HG03097 (cell line): ENCODE measurements around the gene MAP4K1.
"Not testable (repeated sequence)": the region's sequence is repeated elsewhere in the genome, so short reads cannot be mapped to it uniquely, and the experiment has no call there.

Experiments used
- ATAC-seq: cut with Tn5 transposase; IDR thresholded peaks from one replicate; pipeline ENCODE4 v1.9.1; 2021; ENCODE audit not compliant: unreplicated experiment, low FRiP score

The MAP4K1 gene

DNA sequence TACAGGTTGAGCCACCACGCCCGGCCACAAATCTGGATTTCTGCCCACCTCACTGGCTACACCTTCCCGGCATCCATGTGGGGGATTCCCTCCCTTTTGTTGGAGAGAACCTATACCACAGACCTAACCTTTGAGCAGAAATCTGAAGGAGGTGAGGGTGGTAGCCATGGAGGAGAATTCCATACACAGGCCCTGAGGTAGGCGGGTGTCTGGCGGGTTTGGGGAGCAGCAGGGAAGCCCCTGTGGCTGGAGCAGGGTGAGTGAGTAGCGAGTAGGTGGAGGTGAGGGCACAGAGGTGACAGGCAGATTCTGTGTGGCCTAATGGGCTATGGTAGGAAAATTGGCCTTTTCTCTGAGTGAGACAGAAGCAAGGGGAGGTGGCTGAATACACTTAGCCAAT, 11.8 kb upstream of the MAP4K1 start:
- ATAC-seq = no peak

DNA sequence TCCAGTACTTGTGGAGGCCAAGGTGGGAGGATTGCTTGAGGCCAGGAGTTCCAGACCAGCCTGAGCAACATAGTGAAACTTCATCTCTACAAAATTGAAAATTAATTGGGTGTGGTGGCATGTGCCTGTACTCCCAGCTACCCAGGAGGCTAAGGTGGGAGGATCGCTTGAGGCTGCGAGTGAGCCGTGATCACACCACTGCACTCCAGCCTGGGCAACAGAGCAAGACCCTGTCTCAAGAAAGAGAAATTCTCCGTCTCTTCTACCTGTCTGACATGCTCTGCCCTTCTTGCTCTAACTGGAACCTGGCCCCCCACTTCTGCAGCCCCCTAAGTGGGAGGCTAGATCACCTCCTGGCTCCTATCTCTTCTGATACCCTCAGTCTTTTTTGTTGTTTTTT, 8.6 kb upstream of the MAP4K1 start:
- ATAC-seq = no peak

DNA sequence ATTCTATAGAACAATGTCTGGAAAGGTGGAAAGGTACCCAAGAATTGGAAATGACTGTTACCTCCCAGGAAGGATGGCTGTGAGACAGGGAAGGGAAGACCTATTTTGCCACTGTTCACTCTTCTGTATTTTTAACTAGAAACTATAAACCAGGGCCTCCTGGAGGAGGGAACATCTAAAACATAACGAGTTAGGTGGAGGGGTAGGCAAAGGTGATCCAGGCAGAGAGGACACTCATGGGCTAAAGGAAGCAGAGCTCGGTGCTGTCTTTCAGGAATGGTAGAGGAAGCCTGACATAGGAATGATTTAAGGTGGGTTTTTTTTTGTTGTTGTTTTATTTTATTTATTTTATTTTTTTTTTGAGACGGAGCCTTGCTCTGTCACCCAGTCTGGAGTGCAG, 7.1 kb upstream of the MAP4K1 start:
- no peak for ATAC-seq

DNA sequence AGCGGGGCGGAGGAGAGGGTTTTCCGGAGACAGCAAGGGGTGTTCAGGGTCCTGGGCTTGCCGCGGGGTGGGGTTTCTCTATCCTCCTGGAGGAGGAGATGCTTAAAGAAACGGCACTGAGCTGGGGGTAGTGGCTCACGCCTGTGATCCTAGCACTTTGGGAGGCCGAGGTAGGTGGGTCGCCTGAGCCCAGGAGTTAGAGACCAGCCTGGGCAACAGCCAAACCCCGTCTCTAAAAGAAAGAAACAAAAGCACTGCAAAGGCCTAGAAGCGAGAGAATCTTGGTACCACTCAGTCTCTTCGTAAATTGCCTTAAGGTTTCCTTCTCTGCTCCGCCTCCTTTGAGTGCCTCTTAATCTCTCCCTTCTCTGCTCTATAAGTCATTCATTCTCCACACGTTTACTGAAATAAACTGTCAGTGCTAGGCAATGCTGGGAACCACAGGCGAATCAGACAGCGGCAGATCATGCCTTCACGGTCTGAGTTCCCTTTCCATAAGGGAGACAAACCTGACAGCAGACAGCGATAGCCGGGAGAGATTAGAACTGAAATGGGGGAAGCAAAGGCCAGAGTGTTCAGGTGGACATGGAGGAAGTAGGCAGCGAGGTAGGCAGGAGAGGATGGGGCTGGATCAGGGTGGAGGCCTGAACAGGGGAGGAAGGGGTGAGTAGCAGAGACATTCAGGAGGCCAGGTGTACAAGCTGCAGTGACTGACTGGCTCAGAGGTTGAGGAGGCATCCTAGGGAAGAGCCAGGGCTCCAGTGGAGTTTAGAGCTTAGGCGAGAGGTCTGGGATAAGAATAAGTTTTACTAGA, 1.8 kb upstream of the MAP4K1 start:
- ATAC-seq = no peak

DNA sequence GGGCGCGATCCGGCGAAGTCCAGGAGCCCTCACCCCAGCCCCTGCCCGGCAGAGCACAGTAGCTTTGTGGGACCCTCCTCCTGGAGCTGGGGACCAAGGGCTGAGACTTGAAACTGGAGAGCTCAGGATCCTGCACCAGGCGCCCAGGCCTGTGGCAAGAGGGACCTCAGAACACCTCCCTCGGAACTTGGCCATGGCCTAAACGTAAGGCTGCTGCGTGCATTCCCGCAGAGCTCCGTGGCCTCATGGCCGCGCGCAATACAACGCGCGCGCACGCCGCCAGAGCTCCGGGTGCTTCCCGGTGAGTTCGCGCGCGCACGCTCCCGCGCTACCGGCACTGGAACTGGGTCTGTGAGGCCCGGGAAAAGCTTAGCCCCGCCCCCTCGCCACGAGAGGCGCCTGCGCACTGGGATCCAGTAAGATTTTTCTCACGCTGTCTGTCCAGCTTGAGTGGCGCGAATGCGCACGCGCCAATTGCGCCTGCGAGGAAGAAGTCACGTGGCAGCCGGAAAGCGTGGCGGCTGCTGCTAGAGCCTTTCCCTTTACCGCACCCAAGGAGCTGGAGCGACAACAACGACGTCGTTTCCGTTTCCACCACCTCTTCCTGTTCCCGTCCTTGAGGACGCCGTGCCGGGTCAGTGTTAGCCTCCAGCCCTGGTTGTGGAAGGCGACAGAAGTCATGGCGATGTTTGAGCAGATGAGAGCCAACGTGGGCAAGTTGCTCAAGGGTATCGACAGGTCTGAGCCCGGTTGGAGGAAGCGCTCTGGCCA, 1.0 kb upstream of the MAP4K1 start, which contains the start of gene EIF3K:
Gene EIF3K (plus strand): TSS at position 599 of the 771 bp plus-strand sequence. CDS start 81 bp downstream, at position 680.
- ATAC-seq = peak; percentile 59

DNA sequence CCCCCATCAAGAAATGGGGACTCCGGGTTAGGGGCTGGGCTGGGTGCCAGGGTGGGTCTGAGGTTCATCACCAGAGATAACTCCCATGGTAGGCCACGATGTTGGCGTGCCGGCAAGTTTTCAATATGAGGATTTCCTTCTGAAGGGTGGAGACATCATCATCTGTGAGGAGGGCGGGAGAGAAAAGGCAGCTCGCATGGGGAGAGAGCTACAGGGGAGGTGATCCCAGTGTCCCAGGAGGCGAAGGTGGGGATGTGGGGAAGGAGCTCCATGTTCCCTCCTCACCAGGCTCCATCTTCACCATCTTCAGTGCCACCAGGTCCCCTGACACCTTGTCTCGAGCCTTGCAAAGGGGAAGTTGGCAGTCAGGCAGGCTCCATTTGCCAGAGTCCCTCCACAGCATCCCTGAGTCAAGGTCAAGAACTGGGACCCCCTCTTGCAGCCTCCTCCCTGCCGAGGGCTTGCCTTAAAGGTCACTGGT, 430 bp downstream of the MAP4K1 start:
- no peak for ATAC-seq

DNA sequence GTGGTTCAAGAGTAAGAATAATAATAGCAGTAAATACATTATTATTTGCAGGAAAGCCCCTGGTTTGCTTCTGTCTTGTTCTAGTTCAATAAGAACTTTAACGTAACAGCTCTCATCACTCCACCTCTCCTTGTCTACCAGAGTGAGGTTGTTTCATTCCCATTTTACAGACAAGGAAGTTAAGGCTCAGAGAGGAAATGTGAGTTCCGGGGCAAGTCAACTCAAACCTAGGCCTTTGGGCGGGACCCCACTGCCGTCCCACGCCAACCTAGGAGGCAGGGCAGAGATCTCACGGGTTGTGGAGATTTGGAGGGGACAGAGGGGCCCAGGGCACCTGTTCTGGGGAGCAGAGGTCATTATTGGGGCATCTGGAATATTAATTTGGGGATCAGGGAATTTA, 1.5 kb downstream of the MAP4K1 start:
- no peak for ATAC-seq

DNA sequence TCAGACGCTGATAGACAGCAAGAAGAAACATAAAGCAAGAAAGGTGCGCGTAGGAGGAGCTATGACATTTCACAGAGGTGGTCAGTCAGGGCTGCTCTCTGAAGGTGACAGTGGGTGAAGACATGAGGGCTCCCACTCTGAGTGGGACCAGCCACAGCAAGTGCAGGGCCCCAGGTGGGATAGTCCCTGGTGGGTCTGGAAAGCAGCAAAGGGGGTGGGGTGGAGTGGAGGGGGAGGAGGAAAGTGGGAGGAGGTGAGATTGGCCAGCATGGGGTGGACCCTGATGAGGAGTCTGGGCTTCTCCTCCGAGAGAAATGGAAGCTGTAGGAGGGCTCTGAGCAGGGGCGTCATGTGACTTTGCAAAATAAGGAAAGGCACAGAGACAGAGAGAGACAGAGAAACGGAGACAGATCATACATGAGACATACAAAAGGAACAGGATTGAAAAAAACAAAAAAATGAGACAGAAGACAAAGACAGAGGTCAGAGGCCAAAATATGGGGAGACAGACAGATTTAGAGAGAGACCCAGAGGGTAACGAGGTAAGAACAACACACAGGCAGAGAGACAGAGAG, 2.7 kb downstream of the MAP4K1 start:
- ATAC-seq = no peak

DNA sequence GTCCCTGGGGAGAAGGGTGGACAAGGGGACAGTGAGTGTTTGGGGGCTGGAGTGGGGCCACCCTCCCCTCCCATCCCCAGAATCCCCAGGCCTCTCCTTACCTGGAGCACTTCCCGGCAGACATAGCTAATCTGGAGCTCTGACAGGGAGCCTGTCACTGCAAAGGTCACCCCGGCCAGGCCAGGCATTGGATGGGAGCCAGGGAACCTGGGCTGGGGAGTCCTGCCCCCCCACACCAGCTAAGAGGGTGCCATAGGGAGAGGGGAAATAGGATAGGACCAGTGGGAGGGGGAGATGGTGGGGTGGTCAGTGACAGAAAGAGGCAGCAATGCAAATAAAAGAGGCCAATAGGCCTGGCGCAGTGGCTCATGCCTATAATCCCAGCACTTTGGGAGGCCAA, 3.5 kb downstream of the MAP4K1 start:
- ATAC-seq = no peak

DNA sequence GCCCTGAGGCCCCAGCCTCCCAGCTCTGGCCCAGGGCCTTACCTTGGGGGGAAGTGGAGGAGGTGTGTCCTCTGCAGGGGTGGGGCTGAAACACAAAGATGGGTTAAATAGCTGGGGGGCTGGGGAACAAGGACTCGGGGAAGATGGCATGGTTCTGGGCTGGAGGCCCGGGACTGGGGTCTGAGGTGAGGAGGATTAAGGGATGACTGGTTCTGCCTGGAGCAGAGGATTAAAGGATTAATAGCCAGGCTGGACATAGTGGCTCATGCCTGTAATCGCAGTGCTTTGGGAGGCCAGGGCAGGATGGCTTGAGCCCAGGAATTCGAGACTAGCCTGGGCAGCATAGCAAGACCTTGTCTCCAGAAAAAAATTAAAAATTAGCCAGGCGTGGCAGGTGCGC, 11.6 kb downstream of the MAP4K1 start:
- ATAC-seq = no peak

DNA sequence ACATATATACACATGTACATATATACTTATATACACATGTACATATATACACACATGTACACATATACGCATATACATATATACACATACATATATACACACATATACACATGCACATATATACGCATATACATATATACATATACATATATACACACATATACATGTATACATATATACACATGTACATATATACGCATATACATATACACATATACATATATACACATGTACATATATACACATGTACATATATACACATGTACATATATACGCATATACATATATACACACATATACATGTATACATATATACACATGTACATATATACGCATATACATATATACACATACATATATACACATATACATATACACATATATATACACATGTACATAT, 14.9 kb downstream of the MAP4K1 start:
- ATAC-seq = not testable (repeated sequence)

DNA sequence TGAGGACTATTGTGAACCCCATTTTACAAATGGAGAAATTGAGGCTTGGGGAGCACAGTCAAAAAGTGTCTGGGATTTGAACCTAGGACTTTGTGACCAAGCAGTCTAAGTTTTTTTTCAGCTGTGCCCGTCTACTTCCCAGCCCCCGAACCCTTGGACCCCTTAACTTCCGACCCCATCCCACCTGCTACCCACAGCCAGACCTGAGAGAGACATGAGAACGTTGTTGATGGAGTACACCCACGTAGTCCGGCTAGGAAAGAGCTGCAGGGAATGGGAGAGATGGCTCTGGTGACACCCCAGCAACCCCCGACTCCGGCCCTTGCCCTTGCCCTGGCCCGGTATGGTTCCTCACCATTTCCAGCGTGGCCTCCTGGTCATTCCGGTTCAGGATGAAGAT, 18.0 kb downstream of the MAP4K1 start:
- no peak for ATAC-seq

DNA sequence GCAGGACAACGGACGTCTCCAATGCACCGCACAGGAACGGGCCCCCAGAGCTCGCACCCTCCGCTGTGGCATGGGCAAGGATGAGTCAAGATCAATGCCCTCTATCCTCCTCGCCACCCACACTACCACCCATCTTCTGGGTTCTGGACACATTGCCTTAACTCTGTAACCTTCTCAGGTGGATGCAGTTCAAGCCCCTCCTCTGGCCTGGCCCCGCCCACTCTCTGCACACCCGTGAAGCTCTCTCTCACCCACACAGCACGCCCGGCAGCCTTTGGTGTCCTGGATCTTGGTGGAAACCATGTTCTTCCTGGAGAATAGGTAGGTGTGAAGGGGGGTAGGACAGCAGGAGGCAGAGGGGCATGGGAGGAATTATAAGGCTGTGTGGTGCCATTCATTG, 20.7 kb downstream of the MAP4K1 start:
- ATAC-seq = no peak

DNA sequence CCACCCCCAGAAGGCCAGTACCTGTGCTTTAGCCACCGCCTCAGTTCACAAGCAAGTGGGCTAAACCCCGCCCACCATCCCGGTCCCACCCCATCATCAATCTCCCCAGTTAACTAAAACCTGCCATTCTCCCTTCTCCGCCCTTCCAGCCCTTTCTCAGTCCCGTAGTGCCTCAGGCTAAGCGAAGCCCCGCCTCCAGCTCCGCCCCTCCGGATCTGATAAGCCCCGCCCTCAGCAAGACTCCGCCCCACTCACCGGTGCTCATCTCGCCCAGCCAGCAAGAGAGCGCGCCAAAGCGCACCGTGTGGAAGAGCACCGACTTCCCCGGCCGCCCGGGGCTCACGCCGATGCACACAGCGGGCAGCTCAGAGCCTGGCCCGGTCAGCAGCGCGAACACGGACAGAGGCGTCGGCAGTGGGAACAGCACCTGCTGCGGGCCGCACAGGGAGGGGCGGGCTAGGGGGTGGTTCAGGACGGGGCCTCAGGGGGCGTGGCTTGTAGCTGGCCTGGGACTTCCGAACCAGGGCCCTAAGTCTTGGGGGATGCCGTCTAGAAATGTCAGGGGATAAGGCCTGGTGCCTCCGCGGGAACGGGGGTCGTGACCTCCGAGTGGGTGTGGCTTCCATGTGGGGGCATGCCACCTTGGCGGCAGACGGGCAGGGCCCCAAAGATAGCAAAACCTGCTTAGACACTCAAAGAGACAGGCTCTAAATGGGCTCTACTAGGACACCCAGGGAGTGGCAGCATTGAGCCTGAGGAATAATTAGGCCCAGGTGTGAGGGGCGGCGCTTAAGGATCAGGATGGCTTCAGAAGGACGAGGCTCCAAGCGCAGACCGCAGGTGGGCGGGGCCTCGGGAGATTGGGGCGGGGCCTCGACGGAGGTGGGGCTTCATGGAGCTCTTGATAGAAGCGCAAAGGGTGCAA, 21.4 kb downstream of the MAP4K1 start:
- no peak for ATAC-seq

DNA sequence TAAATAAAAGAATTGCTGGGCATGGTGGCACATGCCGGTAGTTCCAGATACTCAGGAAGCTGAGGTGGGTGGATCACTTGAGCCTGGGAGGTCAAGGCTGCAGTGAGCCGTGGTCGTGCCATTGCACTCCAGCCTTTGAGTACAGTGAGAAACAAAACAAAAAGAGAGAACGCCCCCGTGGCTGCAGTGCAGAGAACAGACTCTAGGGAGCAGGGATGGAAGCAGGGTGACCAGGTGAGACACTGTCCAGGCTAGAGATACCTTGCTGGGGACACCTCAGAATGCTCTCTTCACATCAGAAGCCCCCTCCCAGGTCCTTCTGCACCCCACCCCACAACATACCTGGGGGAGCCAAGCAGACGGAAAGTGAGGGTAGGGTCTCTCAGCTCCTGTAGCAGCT, 24.8 kb downstream of the MAP4K1 start:
- no peak for ATAC-seq

DNA sequence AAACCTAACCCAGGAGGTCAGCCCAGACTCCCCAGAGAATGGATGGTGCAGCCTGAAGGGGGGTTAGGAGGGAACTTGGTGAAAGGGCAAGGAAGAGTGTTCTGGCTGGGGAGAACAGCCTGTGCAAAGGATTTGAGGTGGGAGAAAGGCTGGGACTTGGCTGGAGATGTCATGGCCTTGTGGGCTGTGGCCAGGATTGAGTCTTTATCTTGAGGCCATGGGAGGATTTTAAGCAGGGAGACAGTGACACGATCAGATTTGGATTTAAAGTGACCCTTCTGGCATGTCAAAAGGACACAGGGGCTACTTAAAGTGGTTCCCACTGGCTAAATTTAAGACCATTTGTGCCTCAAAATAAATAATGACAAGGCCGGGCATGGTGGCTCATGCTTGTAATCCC, 29.7 kb downstream of the MAP4K1 start:
- no peak for ATAC-seq

DNA sequence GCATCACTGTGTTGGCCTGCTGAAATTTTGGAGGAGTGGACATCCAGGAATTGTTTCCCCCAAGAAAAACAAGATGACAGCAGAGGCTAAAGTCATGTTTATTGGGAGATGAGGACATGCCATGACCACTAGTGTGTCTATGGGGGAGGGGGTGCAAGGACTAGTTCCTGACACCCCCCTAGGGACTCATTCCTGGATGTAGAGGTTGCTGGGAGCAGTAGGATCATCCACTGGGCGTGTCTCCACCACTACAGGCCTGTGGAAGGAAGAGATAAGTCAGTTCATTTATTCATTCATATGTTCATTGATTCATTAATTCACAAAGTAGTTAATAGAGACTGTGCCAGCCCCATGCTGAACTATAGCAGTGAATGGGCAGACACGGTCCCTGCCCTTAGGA, 30.2 kb downstream of the MAP4K1 start:
- no peak for ATAC-seq

DNA sequence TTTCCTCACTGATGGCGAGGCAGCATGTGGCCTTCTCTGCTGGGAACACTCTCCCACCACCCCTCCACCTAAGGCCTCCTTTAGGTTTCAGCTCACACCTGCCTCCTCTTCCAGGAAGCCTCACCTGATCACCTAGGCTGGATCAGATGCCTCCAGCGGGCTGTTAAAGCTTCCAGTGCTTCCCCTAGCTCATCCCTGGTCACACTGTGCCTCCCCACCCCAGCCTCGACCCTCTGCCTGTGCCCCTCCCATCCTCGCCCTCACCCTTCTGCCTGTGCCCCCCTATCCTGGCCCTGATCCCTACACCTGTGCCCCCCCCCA, 33.8 kb downstream of the MAP4K1 start:
- ATAC-seq = no peak

DNA sequence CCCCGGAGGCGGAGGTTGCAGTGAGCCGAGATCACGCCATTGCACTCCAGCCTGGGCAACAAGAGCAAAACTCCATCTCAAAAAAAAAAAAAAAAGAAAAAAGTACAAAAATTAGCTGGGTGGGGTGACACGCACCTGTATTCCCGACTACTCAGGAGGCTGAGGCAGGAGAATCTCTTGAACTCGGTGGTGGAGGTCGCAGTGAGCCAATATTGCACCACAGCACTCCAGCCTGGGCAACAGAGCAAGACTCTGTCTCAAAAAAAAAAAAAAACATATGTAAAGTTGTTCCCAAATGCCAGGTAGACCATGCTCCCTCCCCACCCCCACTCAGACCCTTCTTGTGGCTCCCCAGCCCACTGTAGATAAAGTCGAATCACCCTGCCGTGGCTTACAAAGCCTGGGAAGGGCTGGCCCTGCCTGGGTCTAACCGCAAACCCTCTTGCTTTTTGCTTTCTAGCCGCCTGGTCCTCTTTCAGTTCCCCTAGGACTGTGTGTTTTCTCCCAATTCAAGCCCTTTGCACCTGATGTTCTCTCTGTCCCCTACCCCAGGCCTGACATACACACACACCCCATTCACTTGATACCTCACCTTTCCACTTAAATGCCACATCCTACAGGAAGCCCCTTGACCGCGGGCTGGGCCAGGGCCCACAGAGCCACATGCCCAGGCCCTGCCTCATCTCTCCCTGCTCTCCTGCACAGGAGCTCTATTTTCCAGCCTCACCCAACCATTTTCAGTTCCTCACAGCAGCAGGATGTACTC, 34.4 kb downstream of the MAP4K1 start:
- ATAC-seq = peak; percentile 70

DNA sequence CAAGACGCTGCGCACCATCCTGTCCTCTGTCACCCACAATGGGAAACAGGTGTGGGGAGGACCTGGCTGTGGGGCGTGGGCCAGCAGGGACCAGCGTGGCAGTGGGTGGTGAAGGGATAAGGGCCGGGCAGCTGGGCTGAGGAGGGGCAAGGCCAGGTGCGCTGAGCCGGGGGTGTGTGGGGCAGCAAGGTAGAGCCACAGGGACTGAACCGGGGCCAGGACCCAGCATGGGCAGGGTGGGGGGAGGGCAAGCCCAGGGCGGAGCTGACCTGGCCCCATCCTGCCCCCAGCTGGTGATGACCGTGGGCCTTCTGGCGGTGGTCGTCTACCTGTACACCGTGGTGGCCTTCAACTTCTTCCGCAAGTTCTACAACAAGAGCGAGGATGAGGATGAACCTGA, 37.7 kb downstream of the MAP4K1 start:
- ATAC-seq = no peak
